Liver (tissue), 3 donors: ENCODE data around the gene NCAPG2.

ENCODE experiments used
- CTCF ChIP-seq: fragments of 150-350 bp; IDR thresholded peaks from 2 replicates; pipeline ENCODE4 v1.5.1; 2017; ENCODE audit warnings: improper control_type of control experiment, low read depth, low read length; ENCODE audit not compliant: missing input control
- FOXA1 ChIP-seq: IDR thresholded peaks from 2 replicates; pipeline ENCODE4 v1.6.1; 2016; ENCODE audit warnings: antibody characterized with exemption
- GABPA ChIP-seq, 2 donors: IDR thresholded peaks in 1 of 2; conservative IDR thresholded peaks in 1 of 2; 2 replicates each; pipeline ENCODE4 v1.6.1; 2016; ENCODE audit warnings: antibody characterized with exemption in 2 of 2, mild to moderate bottlenecking in 1 of 2, moderate library complexity in 1 of 2
- YY1 ChIP-seq: IDR thresholded peaks from 2 replicates; pipeline ENCODE4 v1.6.1; 2016; ENCODE audit warnings: antibody characterized with exemption, mild to moderate bottlenecking
- donor health status: healthy.
- donor health status: healthy.

DNA sequence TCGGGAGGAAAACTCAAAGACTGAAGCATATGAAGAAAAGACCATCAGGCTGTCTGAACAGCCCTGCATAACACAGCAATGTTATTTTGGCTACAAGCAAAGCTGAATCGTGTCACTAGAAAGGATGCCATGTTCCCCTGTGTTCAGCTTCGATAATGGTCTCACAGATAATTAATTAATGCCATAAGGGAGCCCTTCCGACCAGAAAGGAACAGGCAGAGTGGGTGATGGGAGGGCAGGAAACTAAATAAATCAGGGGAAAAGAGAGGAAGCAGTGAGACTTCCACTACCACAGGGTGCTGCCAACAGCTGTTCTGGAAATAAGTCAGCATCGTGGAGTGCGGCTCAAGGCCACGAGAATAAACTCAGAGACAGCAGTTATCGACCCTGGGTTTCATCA lies 120.2 kb downstream of the NCAPG2 start:
- TF ChIP-seq YY1 (no peak), CTCF (no peak), GABPA (IDR thresholded peaks at IDR 0.05 in 1 of 2, conservative IDR thresholded peaks at IDR 0.05 in 1 of 2) (no peak), FOXA1 (no peak)
